ENCODE results near the gene SH2B3. TPM values are rescaled to one million over a fixed set of nuclear protein-coding genes. Genes with fewer than 3 reads are reported as not detected.

Gene SH2B3
- total RNA-seq, 1 donor from 2014 or later = 50.5 TPM

- H3K9me3 ChIP-seq (replicated peaks) = no peaks in the 10 kb centered on the region
- intact Hi-C loops (cut with micrococcal nuclease) = no loop called here
- peaks cover 45% of the 10 kb centered on the region for H3K36me3 ChIP-seq
- no peak for TF ChIP-seq CTCF (IDR thresholded peaks at IDR 0.05; ENCODE audit: borderline replicate concordance)
- no peaks in the 10 kb centered on the region for H3K27me3 ChIP-seq (ENCODE audit: low read depth)
- peak overlapping the region; percentile 97 for H3K27ac ChIP-seq (replicated peaks)
- H3K4me3 ChIP-seq = no peak overlapping the region
- DNase-seq = no peak
- H3K4me1 ChIP-seq = peaks cover 100% of the 10 kb centered on the region
Measured at GRCh38 chr12:111446631-111447570, 41.2 kb downstream of the SH2B3 start.

GRCh38 chr12:111447571-111448265 lies 42.0 kb downstream of the SH2B3 start:
- peaks cover 43% of the 10 kb centered on the region for H3K36me3 ChIP-seq
- H3K9me3 ChIP-seq (replicated peaks) = no peaks in the 10 kb centered on the region
- intact Hi-C loops (cut with micrococcal nuclease) = no loop called here
- H3K4me1 ChIP-seq = peaks cover 93% of the 10 kb centered on the region
- no peak for TF ChIP-seq CTCF (IDR thresholded peaks at IDR 0.05; ENCODE audit: borderline replicate concordance)
- DNase-seq = no peak
- H3K27me3 ChIP-seq (ENCODE audit: low read depth) = no peaks in the 10 kb centered on the region
- peak overlapping the region; percentile 97 for H3K27ac ChIP-seq (replicated peaks)
- no peak overlapping the region for H3K4me3 ChIP-seq

- no peak for DNase-seq
- intact Hi-C loops (cut with micrococcal nuclease) = no loop called here
- no peaks in the 10 kb centered on the region for H3K9me3 ChIP-seq (replicated peaks)
- no peak for TF ChIP-seq CTCF (IDR thresholded peaks at IDR 0.05; ENCODE audit: borderline replicate concordance)
- no peaks in the 10 kb centered on the region for H3K27me3 ChIP-seq (ENCODE audit: low read depth)
- peaks cover 87% of the 10 kb centered on the region for H3K4me1 ChIP-seq
- no peak overlapping the region for H3K4me3 ChIP-seq
- H3K36me3 ChIP-seq = peaks cover 48% of the 10 kb centered on the region
- H3K27ac ChIP-seq (replicated peaks) = peak overlapping the region; percentile 97
Measured at GRCh38 chr12:111448266-111448830, 42.6 kb downstream of the SH2B3 start.

DNA sequence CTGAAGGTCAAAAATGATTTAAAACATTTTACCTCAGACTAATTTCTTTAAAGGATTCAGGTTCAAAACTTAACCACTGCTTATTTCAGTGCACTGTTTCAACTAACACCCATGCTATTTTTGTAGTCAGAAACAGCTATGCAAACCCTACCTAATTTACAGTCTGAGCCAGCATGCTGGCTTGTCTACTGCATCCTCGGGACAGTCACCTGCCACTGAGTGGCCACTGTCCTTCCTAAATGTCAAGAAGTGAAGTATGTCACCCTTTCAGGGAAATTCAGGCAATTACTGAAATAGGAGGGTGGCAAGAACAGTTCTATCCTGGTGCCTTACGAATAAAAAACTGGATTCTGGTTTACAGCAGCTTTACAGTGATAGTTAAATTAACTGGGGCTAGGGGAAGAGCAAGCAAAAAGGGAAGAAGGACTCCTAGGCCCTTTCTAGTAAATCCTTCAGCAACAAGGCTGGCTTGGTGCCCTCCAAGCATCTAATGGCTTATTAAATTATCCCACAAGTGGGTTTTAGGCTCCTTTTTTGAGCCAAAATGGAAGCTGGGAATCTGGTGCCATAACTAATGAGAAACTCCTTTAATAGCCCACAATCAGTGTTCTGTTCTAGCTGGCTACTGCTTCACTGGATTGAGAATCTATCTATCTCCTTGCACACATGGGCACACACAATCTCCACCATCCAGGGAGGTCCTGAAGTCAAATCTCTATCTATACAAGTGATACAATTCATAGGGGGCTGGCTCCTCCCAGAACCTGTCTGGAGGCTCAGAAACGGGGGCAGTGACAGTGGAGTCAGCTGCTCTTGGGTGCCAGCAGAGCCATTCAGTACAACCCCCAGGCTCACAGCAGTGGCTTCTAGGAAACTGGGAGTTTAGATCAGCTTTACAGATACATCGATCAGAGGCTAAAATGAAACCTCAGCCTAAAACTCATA lies 43.4 kb downstream of the SH2B3 start:
- no peak for DNase-seq
- peaks cover 80% of the 10 kb centered on the region for H3K4me1 ChIP-seq

More for the DNA sequence above, 43.4 kb downstream of the SH2B3 start:
- peak overlapping the region; percentile 97 for H3K27ac ChIP-seq (replicated peaks)
- TF ChIP-seq CTCF (IDR thresholded peaks at IDR 0.05; ENCODE audit: borderline replicate concordance) = no peak
- peaks cover 55% of the 10 kb centered on the region for H3K36me3 ChIP-seq
- H3K27me3 ChIP-seq (ENCODE audit: low read depth) = no peaks in the 10 kb centered on the region
- intact Hi-C loops (cut with micrococcal nuclease) = no loop called here
- no peaks in the 10 kb centered on the region for H3K9me3 ChIP-seq (replicated peaks)
- no peak overlapping the region for H3K4me3 ChIP-seq
